ENCODE data around the gene KITLG.
"Not testable (repeated sequence)": the region's sequence is repeated elsewhere in the genome, so short reads cannot be mapped to it uniquely, and the experiment has no call there.

KITLG gene

GRCh38 chr12:88471331-88472045 lies 108.8 kb downstream of the KITLG start:
- no peaks in the 10 kb centered on the region for H3K36me3 Mint-ChIP-seq
- H3K4me1 Mint-ChIP-seq, result no peaks in the 10 kb centered on the region
- no peak overlapping the region for H3K4me3 Mint-ChIP-seq
- no peak for DNase-seq (ENCODE audit: low spot score in 2 of 2)
- peaks cover 2% of the 10 kb centered on the region for H3K27me3 Mint-ChIP-seq
- ATAC-seq (ENCODE audit: low read depth), result no peak
- no peak overlapping the region for H3K27ac Mint-ChIP-seq
- H3K9me3 Mint-ChIP-seq, result peaks cover 6% of the 10 kb centered on the region

GRCh38 chr12:88469154-88469553 lies 111.1 kb downstream of the KITLG start:
- Mint-ChIP-seq H3K4me1 (no peaks in the 10 kb centered on the region), H3K27ac (no peak overlapping the region), H3K36me3 (no peaks in the 10 kb centered on the region), H3K4me3 (no peak overlapping the region), H3K9me3 (peaks cover 11% of the 10 kb centered on the region), H3K27me3 (peaks cover 2% of the 10 kb centered on the region)
- no peak for ATAC-seq (ENCODE audit: low read depth)
- DNase-seq (ENCODE audit: low spot score in 2 of 2), result no peak

- H3K4me3 Mint-ChIP-seq, result no peak overlapping the region
- ATAC-seq (ENCODE audit: low read depth) (no peak), DNase-seq (ENCODE audit: low spot score in 2 of 2) (no peak)
- peaks cover 2% of the 10 kb centered on the region for H3K27me3 Mint-ChIP-seq
- H3K9me3 Mint-ChIP-seq, result peaks cover 11% of the 10 kb centered on the region
- no peak overlapping the region for H3K27ac Mint-ChIP-seq
- no peaks in the 10 kb centered on the region for H3K36me3 Mint-ChIP-seq
- no peaks in the 10 kb centered on the region for H3K4me1 Mint-ChIP-seq
Measured at GRCh38 chr12:88468581-88468980, 111.7 kb downstream of the KITLG start.

- H3K36me3 Mint-ChIP-seq; H3K4me3 Mint-ChIP-seq; ATAC-seq (ENCODE audit: low read depth): not testable (repeated sequence)
Measured at GRCh38 chr12:88466708-88467107, 113.6 kb downstream of the KITLG start.

GRCh38 chr12:88458327-88458726 lies 121.9 kb downstream of the KITLG start:
- DNase-seq (ENCODE audit: low spot score in 2 of 2), result no peak
- no peaks in the 10 kb centered on the region for H3K36me3 Mint-ChIP-seq
- H3K4me3 Mint-ChIP-seq, result no peak overlapping the region
- H3K9me3 Mint-ChIP-seq, result peaks cover 4% of the 10 kb centered on the region
- H3K27me3 Mint-ChIP-seq, result no peaks in the 10 kb centered on the region
- no peak for ATAC-seq (ENCODE audit: low read depth)
- no peak overlapping the region for H3K27ac Mint-ChIP-seq
- no peaks in the 10 kb centered on the region for H3K4me1 Mint-ChIP-seq

More at GRCh38 chr12:88466708-88467107, 113.6 kb downstream of the KITLG start:
- H3K4me1 Mint-ChIP-seq; H3K27me3 Mint-ChIP-seq; DNase-seq (ENCODE audit: low spot score in 2 of 2); H3K9me3 Mint-ChIP-seq; H3K27ac Mint-ChIP-seq: not testable (repeated sequence)

GRCh38 chr12:88453323-88453722 lies 126.9 kb downstream of the KITLG start:
- no peaks in the 10 kb centered on the region for H3K4me1 Mint-ChIP-seq
- H3K9me3 Mint-ChIP-seq, result peaks cover 2% of the 10 kb centered on the region
- H3K27ac Mint-ChIP-seq, result no peak overlapping the region
- no peaks in the 10 kb centered on the region for H3K36me3 Mint-ChIP-seq
- no peak overlapping the region for H3K4me3 Mint-ChIP-seq
- ATAC-seq (ENCODE audit: low read depth) (no peak), DNase-seq (ENCODE audit: low spot score in 2 of 2) (no peak)
- no peaks in the 10 kb centered on the region for H3K27me3 Mint-ChIP-seq

GRCh38 chr12:88451205-88451604 lies 129.1 kb downstream of the KITLG start:
- Mint-ChIP-seq H3K27me3 (no peaks in the 10 kb centered on the region), H3K4me1 (no peaks in the 10 kb centered on the region), H3K36me3 (no peaks in the 10 kb centered on the region), H3K9me3 (peaks cover 3% of the 10 kb centered on the region), H3K27ac (no peak overlapping the region), H3K4me3 (no peak overlapping the region)
- DNase-seq (ENCODE audit: low spot score in 2 of 2) (no peak), ATAC-seq (ENCODE audit: low read depth) (no peak)

GRCh38 chr12:88450136-88450535 lies 130.1 kb downstream of the KITLG start:
- Mint-ChIP-seq H3K27ac (no peak overlapping the region), H3K9me3 (peaks cover 3% of the 10 kb centered on the region), H3K4me1 (no peaks in the 10 kb centered on the region), H3K4me3 (no peak overlapping the region), H3K27me3 (no peaks in the 10 kb centered on the region), H3K36me3 (no peaks in the 10 kb centered on the region)
- DNase-seq (ENCODE audit: low spot score in 2 of 2), result no peak
- ATAC-seq (ENCODE audit: low read depth), result no peak

GRCh38 chr12:88448337-88448915 lies 131.8 kb downstream of the KITLG start:
- ATAC-seq (ENCODE audit: low read depth) (no peak), DNase-seq (ENCODE audit: low spot score in 2 of 2) (no peak)
- Mint-ChIP-seq H3K27ac (no peak overlapping the region), H3K36me3 (no peaks in the 10 kb centered on the region), H3K27me3 (no peaks in the 10 kb centered on the region), H3K9me3 (peaks cover 5% of the 10 kb centered on the region), H3K4me3 (no peak overlapping the region), H3K4me1 (no peaks in the 10 kb centered on the region)

- no peak overlapping the region for H3K4me3 Mint-ChIP-seq
- H3K36me3 Mint-ChIP-seq, result no peaks in the 10 kb centered on the region
- H3K27me3 Mint-ChIP-seq, result no peaks in the 10 kb centered on the region
- DNase-seq (ENCODE audit: low spot score in 2 of 2) (no peak), ATAC-seq (ENCODE audit: low read depth) (no peak)
- no peaks in the 10 kb centered on the region for H3K4me1 Mint-ChIP-seq
- H3K9me3 Mint-ChIP-seq, result peaks cover 9% of the 10 kb centered on the region
- H3K27ac Mint-ChIP-seq, result no peak overlapping the region
Measured at GRCh38 chr12:88445705-88446394, 134.4 kb downstream of the KITLG start.

- no peaks in the 10 kb centered on the region for H3K27me3 Mint-ChIP-seq
- H3K27ac Mint-ChIP-seq, result no peak overlapping the region
- H3K36me3 Mint-ChIP-seq, result no peaks in the 10 kb centered on the region
- H3K4me1 Mint-ChIP-seq, result no peaks in the 10 kb centered on the region
- no peak overlapping the region for H3K4me3 Mint-ChIP-seq
- peaks cover 9% of the 10 kb centered on the region for H3K9me3 Mint-ChIP-seq
- ATAC-seq (ENCODE audit: low read depth), result no peak
- no peak for DNase-seq (ENCODE audit: low spot score in 2 of 2)
Measured at GRCh38 chr12:88444481-88444880, 135.8 kb downstream of the KITLG start.
